ENCODE data around the gene SDC1.

SDC1 gene

GRCh38 chr2:20191714-20192569, 33.0 kb downstream of the SDC1 start:
- no peak for DNase-seq (ENCODE audit: low read depth)
- no peak overlapping the region for H3K4me3 ChIP-seq (ENCODE audit: low read depth, low read length)
- TF ChIP-seq POLR2A (IDR thresholded peaks at IDR 0.05; ENCODE audit: extremely low read depth, insufficient read length) (no peak), MAX (IDR thresholded peaks at IDR 0.05; ENCODE audit: low read depth, low read length) (no peak), CTCF (IDR thresholded peaks at IDR 0.05; ENCODE audit: low read depth, low read length) (no peak), MYC (IDR thresholded peaks at IDR 0.05; ENCODE audit: low read depth, low read length) (no peak)

GRCh38 chr2:20190876-20191713, 33.8 kb downstream of the SDC1 start:
- TF ChIP-seq CTCF (IDR thresholded peaks at IDR 0.05; ENCODE audit: low read depth, low read length), result peak; percentile 34
- TF ChIP-seq POLR2A (IDR thresholded peaks at IDR 0.05; ENCODE audit: extremely low read depth, insufficient read length), result no peak
- H3K4me3 ChIP-seq (ENCODE audit: low read depth, low read length), result no peak overlapping the region
- peak; percentile 49 for DNase-seq (ENCODE audit: low read depth)

- DNase-seq (ENCODE audit: low read depth), result no peak
- H3K4me3 ChIP-seq (ENCODE audit: low read depth, low read length), result no peak overlapping the region
- TF ChIP-seq CTCF (IDR thresholded peaks at IDR 0.05; ENCODE audit: low read depth, low read length) (no peak), MAX (IDR thresholded peaks at IDR 0.05; ENCODE audit: low read depth, low read length) (no peak), MYC (IDR thresholded peaks at IDR 0.05; ENCODE audit: low read depth, low read length) (no peak), POLR2A (IDR thresholded peaks at IDR 0.05; ENCODE audit: extremely low read depth, insufficient read length) (no peak)
Measured at GRCh38 chr2:20190170-20190569, 34.8 kb downstream of the SDC1 start.

GRCh38 chr2:20189299-20189931, 35.5 kb downstream of the SDC1 start:
- no peak for DNase-seq (ENCODE audit: low read depth)
- no peak for TF ChIP-seq CTCF (IDR thresholded peaks at IDR 0.05; ENCODE audit: low read depth, low read length)
- no peak overlapping the region for H3K4me3 ChIP-seq (ENCODE audit: low read depth, low read length)

GRCh38 chr2:20188851-20189250, 36.1 kb downstream of the SDC1 start:
- no peak for DNase-seq (ENCODE audit: low read depth)
- H3K4me3 ChIP-seq (ENCODE audit: low read depth, low read length), result no peak overlapping the region
- no peak for TF ChIP-seq CTCF (IDR thresholded peaks at IDR 0.05; ENCODE audit: low read depth, low read length)
- TF ChIP-seq MAX (IDR thresholded peaks at IDR 0.05; ENCODE audit: low read depth, low read length), result no peak
- no peak for TF ChIP-seq POLR2A (IDR thresholded peaks at IDR 0.05; ENCODE audit: extremely low read depth, insufficient read length)
- TF ChIP-seq MYC (IDR thresholded peaks at IDR 0.05; ENCODE audit: low read depth, low read length), result no peak

Data from NB4 (cell line).